Right renal cortex interstitium (tissue), 3 donors: ENCODE measurements around the gene WNK2. TPM values are rescaled to one million over a fixed set of nuclear protein-coding genes. Genes with fewer than 3 reads are reported as not detected.
"Not testable (repeated sequence)": the region's sequence is repeated elsewhere in the genome, so short reads cannot be mapped to it uniquely, and the experiment has no call there.

ENCODE experiments used
- DNase-seq, 3 donors: peaks; one replicate each; pipeline ENCODE4 v3.0.0-alpha.2; 2013; ENCODE audit warnings: low read depth in 3 of 3, low spot score in 2 of 3
- polyA plus RNA-seq, 3 donors: library from polyadenylated mRNA; unstranded; fragments of 120-200 nt; gene quantifications; one replicate each; pipeline ENCODE4 v1.2.1, GENCODE V29; 2013; ENCODE audit not compliant: insufficient read length in 3 of 3

Gene WNK2
- polyA plus RNA-seq, 3 donors = 14.5 to 16.0 (median 15.1) TPM

- DNase-seq = no peak
These were observed 135.5 kb downstream of the WNK2 start for GRCh38 chr9:93319301-93319991.

- no peak for DNase-seq
These were observed 136.1 kb downstream of the WNK2 start for GRCh38 chr9:93319992-93320500.

- DNase-seq = no peak
These were observed 136.8 kb downstream of the WNK2 start for GRCh38 chr9:93320591-93321219.

GRCh38 chr9:93321220-93321610 lies 137.3 kb downstream of the WNK2 start:
- DNase-seq = no peak

- not testable (repeated sequence) for DNase-seq
These were observed 139.6 kb downstream of the WNK2 start for GRCh38 chr9:93323446-93323954.

- no peak for DNase-seq
These were observed 140.4 kb downstream of the WNK2 start for GRCh38 chr9:93324191-93324834.

GRCh38 chr9:93325307-93326035 lies 141.5 kb downstream of the WNK2 start:
- DNase-seq = no peak

- no peak for DNase-seq
These were observed 142.1 kb downstream of the WNK2 start for GRCh38 chr9:93326056-93326455.

- no peak for DNase-seq
These were observed 142.7 kb downstream of the WNK2 start for GRCh38 chr9:93326654-93327053.

GRCh38 chr9:93329629-93330280 lies 145.8 kb downstream of the WNK2 start:
- DNase-seq = no peak

GRCh38 chr9:93332317-93332716 lies 148.4 kb downstream of the WNK2 start:
- DNase-seq = no peak

GRCh38 chr9:93336720-93337119 lies 152.8 kb downstream of the WNK2 start:
- no peak for DNase-seq

- DNase-seq = not testable (repeated sequence)
These were observed 154.3 kb downstream of the WNK2 start for GRCh38 chr9:93338196-93338595.

GRCh38 chr9:93340091-93340490 lies 156.2 kb downstream of the WNK2 start:
- DNase-seq = no peak

GRCh38 chr9:93341820-93342219 lies 157.9 kb downstream of the WNK2 start:
- not testable (repeated sequence) for DNase-seq

- DNase-seq = not testable (repeated sequence)
These were observed 158.5 kb downstream of the WNK2 start for GRCh38 chr9:93342428-93342827.

GRCh38 chr9:93343663-93344062 lies 159.7 kb downstream of the WNK2 start:
- DNase-seq = no peak

GRCh38 chr9:93345643-93346230 lies 161.8 kb downstream of the WNK2 start:
- peak in 2 of 3 donors; percentile 6 to 21 for DNase-seq

GRCh38 chr9:93346231-93347112 lies 162.5 kb downstream of the WNK2 start:
- DNase-seq = peak in 2 of 3 donors; percentile 7 to 18
